MM.1S (cell line): ENCODE results near the gene LIAS.

ENCODE experiments used
- EZH2 ChIP-seq: fragments of 300-600 bp; sonication (generic); optimal IDR thresholded peaks from 2 replicates; pipeline ENCODE3; 2017; ENCODE audit warnings: low read depth, mild to moderate bottlenecking, antibody characterized with exemption, low read length, mixed read lengths
- EZH2phosphoT487 ChIP-seq: fragments of 300-600 bp; sonication (generic); IDR thresholded peaks from 2 replicates; pipeline ENCODE4 v1.6.1; 2018; ENCODE audit warnings: antibody characterized with exemption, low read length
- TF ChIP-seq, protein P1 (sequence below): fragments of 300-600 bp; sonication (generic); IDR thresholded peaks from 2 replicates; pipeline ENCODE4 v1.5.1; 2016; ENCODE audit warnings: antibody characterized with exemption, low read length, mixed read lengths

DNA sequence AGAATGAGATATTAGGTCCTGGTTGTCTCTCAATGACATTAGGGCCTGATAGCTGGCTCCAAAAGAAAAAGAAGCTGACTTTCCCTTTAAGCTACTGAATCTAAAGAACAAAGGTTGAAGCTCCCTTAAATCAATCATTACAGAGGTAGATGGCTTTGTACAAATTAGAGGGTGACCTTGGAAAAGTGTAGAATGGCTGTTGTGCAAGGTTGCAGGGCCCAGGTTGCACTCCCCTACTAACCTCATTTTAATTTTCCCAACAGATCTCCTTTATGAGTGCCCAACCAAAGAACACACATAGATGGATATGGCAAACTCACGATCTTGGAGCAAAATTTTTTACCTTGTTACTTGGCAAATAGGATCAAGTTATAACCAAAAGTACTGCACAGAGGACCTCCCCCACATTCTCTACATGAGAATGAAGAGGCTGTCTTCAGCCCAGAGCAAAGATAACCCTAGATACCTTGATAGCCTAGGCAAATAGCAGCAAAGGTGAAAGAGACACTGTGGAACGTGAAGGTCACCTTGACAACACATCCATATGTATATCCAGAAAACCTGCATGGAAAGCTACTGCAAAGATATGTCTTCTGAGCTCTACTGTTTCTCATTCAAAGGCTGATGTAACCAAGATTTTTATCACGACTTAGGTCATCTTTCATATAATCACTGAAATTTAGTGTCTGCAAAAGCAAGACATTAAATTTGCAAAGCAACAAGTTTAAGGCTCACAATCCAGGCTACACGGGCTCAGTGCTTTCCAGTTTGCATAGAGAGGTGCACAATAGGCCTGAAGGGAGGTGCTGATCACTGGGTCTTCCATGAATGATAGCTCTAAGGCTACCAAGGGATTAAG, 29.2 kb upstream of the LIAS start:
- TF ChIP-seq EZH2 (no peak), EZH2phosphoT487 (no peak)
- TF ChIP-seq, protein P1, sequence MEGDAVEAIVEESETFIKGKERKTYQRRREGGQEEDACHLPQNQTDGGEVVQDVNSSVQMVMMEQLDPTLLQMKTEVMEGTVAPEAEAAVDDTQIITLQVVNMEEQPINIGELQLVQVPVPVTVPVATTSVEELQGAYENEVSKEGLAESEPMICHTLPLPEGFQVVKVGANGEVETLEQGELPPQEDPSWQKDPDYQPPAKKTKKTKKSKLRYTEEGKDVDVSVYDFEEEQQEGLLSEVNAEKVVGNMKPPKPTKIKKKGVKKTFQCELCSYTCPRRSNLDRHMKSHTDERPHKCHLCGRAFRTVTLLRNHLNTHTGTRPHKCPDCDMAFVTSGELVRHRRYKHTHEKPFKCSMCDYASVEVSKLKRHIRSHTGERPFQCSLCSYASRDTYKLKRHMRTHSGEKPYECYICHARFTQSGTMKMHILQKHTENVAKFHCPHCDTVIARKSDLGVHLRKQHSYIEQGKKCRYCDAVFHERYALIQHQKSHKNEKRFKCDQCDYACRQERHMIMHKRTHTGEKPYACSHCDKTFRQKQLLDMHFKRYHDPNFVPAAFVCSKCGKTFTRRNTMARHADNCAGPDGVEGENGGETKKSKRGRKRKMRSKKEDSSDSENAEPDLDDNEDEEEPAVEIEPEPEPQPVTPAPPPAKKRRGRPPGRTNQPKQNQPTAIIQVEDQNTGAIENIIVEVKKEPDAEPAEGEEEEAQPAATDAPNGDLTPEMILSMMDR, result no peak
